Stimulated activated CD8-positive, alpha-beta memory T cell treated with anti-CD3 and anti-CD28 coated beads, Interleukin-15, amount 100 ng/mL, for 24 hours (primary cell): ENCODE measurements around the gene TBC1D8.

Experiments used
- DNase-seq: peaks from one replicate; pipeline ENCODE4 v3.0.0-alpha.2; 2020; ENCODE audit warnings: low read depth

The TBC1D8 gene

GRCh38 chr2:100976645-100977391 is 174.4 kb downstream of the TBC1D8 start:
- no peak for DNase-seq

DNA sequence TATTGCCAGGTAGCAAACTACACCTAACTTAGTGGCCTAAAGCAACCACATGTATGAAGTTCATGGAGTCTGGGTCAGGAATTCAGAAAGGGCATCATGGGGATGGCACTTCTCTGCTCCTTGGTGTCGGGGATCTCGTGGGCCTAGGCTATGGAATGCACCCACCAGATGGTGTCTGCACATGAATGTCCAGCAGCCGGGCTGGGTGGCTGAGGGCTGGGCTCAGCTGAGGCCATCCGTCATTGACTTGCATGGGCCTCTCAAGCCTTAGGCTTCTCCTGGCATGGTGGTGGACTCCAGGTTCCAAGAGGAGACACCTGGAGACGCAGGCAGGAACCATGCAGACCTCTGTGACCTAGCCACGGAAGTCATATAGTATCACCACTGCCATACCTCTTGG is 175.1 kb downstream of the TBC1D8 start:
- DNase-seq: no peak

- no peak for DNase-seq
Measured at GRCh38 chr2:100975521-100975785, 175.7 kb downstream of the TBC1D8 start.

DNA sequence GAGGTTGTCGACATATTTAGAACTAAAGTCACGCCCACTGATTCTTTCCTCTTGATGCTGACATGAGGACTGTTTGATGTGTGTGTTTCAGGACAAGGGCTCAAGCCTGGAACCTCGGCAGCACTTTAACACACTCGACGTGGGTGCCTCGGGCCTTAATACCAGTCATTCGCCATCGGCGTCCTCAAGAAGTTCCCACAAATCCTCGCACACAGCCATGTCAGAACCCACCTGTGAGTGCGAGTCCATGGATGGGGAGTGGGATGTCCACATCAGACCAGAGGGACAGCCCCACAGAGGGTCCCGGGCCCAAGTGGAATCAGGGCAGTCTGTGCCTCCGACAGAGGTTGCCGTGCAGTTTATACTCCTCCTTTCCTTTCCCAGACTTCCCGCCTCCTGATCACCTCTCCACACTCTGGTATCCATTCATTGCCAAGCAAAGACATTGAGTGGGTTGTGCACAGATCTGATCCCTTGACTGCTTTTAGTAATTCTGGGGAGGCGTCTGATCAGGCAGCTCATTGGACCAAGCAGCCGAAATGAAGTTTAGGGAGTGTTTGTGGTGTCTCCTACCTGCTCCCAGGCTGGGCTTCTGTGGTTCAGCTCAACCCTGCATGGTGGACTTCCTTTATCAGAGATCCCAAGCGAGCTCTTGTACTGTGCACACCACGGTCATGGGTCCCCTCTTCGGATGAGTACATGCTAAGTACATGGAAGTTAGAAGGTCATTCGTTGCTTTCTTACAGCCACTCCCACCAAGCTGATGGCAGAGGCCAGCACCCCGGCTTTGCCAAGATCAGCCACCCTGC is 176.3 kb downstream of the TBC1D8 start:
- DNase-seq: no peak

DNA sequence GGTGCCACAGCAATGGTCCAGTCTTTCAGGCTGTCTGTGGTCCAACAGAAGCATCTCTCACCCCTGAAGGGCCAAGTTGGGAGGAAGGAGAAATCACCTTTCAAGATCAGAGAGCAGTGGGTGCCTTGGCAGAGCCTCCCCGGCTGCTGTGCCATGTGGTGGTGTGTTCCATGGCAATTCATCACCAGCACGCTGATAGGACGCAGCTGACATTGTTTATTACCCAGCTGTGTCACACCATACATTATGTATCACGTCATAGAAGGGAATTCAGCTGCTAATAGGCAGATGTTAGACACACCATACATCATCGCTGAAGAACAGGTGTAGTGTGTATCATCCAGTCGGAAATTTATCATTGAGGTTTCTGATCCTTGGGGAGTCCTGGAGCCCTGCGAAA is 178.7 kb downstream of the TBC1D8 start:
- no peak for DNase-seq

DNA sequence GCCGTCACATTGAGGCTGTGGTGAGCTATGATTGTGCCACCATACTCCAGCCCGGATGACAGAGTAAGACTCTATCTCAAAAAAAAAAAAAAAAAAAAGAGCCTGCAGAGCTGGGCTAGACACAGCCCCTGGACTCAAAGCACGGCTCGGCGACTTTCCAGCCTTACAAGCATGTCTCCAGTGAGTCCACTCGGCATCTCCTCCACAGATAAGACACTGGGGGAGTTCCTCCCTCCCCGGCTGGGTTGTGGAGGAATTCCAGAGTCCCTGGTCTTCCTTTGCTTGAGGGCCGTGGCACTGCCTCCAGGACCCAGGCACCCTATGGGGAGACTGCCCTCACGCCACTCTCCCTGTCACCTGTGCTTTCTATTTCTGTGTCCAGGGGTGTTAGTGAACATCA is 180.0 kb downstream of the TBC1D8 start:
- no peak for DNase-seq

DNA sequence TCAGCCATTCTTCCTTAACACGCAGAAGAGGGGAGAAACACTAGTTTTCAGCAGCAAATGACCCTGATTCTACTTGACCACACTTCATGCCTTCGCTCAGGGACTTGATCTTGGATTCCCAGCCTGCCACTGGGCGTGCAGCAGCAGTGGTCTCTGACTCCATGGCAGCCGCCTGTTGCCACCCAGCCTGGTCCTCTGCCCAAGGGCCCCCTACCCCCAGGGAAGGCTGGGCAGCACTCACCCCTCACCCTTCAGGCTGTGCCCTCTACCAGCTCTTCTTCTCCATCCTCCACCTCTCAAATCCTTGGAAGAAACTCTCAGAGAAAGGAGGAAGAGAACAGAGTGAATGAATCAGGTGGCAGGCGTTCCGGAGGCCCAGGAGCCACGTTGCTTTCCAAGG is 181.2 kb downstream of the TBC1D8 start:
- DNase-seq: no peak

DNA sequence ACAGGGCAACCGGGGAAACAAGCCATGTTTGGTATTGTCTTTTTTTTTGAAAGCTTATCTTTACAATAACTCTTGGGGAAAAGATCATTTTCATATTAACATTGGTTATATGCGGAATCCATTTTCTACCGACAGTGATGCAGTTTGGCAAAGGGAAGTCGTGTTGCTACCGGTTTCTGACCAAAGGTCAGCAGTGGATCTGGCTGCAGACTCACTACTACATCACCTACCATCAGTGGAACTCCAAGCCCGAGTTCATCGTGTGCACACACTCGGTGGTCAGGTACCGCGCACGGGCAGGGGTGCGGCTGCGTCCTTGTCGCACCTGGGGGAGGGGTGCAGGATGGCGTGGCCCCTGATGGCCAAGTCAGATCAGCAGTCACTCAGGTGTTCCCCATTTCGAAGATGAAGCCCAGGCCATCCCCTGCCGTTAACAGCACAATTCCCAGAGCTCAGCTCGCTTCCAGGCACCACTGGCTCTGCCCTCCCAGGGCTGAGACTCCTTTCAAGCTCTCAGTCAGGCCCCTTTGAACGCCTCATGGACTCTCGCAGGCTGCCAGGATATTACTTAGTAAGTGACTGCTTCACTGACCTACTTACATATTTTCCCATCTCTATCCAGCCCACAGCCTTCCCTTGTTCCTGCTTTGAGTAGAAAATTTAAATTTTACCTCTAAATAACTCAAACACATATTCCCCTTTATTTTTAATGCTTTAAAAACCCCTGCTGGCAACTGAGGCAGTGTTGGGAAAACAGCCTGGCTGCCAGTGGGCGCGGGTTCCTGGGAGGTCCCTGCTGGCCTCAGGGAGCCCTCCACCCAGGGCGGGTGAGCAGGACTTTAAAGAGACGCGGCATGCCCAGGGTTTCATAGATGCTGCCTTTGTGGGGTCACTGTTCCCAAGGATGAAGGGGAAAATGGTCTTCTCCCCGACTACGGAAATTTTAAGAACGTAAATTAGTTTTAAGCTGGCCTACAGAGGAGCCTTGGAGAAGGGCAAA is 182.7 kb downstream of the TBC1D8 start:
- DNase-seq: no peak

- DNase-seq: no peak
Measured at GRCh38 chr2:100967716-100968115, 183.5 kb downstream of the TBC1D8 start.

GRCh38 chr2:100965596-100965995 is 185.6 kb downstream of the TBC1D8 start:
- no peak for DNase-seq

DNA sequence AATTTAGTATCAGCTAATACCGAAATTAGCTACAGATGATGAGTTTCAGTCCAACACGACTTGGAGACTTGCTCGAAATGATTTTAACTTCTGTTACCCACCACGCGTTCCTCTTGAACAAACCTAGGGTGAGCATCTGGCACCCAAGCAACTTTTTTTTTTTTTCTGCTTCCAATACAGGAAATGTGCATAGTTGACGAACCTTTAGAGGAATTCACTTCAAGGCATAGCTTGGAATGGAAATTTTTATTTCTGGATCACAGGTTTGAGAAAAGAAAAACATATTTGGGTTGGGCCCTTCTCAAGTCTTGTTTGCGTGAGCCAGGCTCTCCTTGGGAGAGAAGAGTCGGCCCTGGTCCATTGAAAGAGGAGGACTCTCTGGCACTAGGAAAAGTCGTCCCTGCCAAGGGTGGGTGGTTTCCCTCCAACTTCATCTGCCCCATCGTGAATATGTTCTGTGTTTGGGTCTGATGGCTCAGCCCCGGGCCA is 186.5 kb downstream of the TBC1D8 start:
- DNase-seq: no peak

- DNase-seq: no peak
Measured at GRCh38 chr2:100964222-100964621, 187.0 kb downstream of the TBC1D8 start.

GRCh38 chr2:100963026-100963375 is 188.2 kb downstream of the TBC1D8 start:
- DNase-seq: no peak

- DNase-seq: no peak
Measured at GRCh38 chr2:100962366-100963025, 188.7 kb downstream of the TBC1D8 start.

DNA sequence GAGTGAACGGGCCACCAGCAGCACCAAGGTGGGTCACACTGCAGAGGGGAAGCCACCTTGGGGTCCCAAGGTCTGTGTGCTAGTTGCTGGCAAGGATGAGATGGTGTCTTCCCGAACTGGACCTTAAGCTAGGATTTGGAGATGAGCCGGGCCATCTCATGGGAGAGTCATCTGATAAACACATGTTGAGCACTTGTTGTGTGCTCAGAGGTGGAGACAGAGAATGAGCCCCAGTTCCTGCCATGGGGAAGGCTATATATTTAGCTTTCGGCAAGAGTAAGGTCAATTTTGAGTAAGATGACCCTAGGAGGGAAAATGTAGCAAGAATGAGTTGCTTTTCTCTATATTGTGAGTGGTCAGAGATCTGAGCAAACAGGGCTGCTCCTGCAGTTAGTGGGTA is 190.5 kb downstream of the TBC1D8 start:
- DNase-seq: no peak

- DNase-seq: no peak
Measured at GRCh38 chr2:100959225-100959880, 191.8 kb downstream of the TBC1D8 start.

DNA sequence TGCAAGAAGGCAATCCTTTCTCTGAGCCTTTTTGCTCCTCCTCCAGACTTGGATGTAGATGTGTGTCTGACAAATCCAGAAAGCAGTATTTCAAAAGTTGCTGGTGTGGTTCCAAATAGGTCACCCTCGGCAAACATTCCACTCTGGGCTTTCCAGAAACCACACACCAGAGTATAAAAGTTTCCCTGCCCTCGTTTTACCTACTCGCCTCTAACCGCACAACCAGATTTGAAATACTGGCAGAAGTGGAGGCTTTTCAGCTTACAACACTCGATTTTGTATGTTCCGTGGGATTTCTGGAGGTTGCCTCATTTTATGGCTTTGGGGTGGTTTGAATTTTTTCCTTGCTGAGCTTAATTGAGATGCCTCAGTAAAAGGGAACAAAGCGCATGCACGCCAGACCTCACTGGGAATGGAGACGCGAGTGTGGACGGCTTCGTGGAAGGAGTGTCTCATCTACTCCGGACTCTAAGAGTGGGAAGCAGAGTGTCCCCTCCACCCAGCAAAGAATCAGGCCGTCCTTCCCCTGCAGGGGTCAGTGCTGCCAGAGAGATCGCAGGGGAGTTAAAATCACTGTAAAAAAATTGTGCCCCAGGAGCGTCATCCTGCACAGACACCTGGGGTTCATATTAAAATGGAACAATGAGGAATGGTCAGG is 193.1 kb downstream of the TBC1D8 start:
- DNase-seq: no peak
